PC-3 (cell line): ENCODE measurements around the gene SLC38A2.

ENCODE experiments used
- EZH2 ChIP-seq: fragments of 300-600 bp; sonication (generic); IDR thresholded peaks from one replicate; pipeline ENCODE4 v1.6.1; 2017; ENCODE audit warnings: antibody characterized with exemption, mild to moderate bottlenecking, low read length; ENCODE audit not compliant: unreplicated experiment
- TF ChIP-seq, protein P1 (sequence below): fragments of 300-600 bp; sonication (generic); conservative IDR thresholded peaks from 2 replicates; pipeline ENCODE4 v1.5.1; 2017; ENCODE audit warnings: antibody characterized with exemption, low read depth, mild to moderate bottlenecking, low read length

DNA sequence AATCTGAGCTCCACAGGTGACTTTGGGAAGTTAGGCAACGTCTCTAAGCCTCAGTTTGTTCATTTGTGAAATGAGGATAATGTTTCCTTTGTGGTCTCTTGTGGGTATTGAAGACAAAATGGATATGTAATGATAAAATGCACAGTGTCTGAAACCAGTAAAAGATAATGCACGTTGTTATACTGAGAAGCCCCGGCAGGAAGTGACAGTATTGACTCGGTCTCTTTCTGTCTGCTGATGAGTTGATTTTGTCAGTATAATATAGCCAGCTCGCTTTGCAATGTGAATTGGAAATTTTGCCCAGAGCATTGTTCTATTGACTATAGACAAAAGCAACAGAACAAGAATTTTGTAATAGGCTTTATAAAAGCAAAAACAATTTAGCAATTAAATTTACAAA is 54.5 kb downstream of the SLC38A2 start:
- TF ChIP-seq, protein P1, sequence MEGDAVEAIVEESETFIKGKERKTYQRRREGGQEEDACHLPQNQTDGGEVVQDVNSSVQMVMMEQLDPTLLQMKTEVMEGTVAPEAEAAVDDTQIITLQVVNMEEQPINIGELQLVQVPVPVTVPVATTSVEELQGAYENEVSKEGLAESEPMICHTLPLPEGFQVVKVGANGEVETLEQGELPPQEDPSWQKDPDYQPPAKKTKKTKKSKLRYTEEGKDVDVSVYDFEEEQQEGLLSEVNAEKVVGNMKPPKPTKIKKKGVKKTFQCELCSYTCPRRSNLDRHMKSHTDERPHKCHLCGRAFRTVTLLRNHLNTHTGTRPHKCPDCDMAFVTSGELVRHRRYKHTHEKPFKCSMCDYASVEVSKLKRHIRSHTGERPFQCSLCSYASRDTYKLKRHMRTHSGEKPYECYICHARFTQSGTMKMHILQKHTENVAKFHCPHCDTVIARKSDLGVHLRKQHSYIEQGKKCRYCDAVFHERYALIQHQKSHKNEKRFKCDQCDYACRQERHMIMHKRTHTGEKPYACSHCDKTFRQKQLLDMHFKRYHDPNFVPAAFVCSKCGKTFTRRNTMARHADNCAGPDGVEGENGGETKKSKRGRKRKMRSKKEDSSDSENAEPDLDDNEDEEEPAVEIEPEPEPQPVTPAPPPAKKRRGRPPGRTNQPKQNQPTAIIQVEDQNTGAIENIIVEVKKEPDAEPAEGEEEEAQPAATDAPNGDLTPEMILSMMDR: no peak
- TF ChIP-seq EZH2: no peak
